ENCODE data around the gene HSPA1B.

GRCh38 chr6:31847276-31847978 lies 19.9 kb downstream of the HSPA1B start:
- no peak for TF ChIP-seq GABPA (IDR thresholded peaks at IDR 0.05; ENCODE audit: low read depth)
- TF ChIP-seq CTCF (IDR thresholded peaks at IDR 0.05), result no peak
- TF ChIP-seq MAX (IDR thresholded peaks at IDR 0.05; ENCODE audit: low read depth), result no peak
- no peak for TF ChIP-seq EZH2phosphoT487 (IDR thresholded peaks at IDR 0.05; ENCODE audit: borderline replicate concordance, low read depth)
- TF ChIP-seq RXRA (IDR thresholded peaks at IDR 0.05; ENCODE audit: borderline replicate concordance, low read depth), result no peak
- no peak for TF ChIP-seq EP300 (IDR thresholded peaks at IDR 0.05; ENCODE audit: borderline replicate concordance in 1 of 2, low read depth in 1 of 2, low read length in 1 of 2)
- no peak for TF ChIP-seq SMC3 (IDR thresholded peaks at IDR 0.05; ENCODE audit: low read depth, low read length)
- TF ChIP-seq POLR2AphosphoS5 (IDR thresholded peaks at IDR 0.05; ENCODE audit: low read depth, low read length), result no peak
